ENCODE data around the gene BACE2. TPM values are rescaled to one million over a fixed set of nuclear protein-coding genes. Genes with fewer than 3 reads are reported as not detected.
A peak's percentile ranks its signal among the peaks of the same experiment; 100 is the strongest.

The BACE2 gene
- total RNA-seq, 1 donor from 2014 or later, result 1.8 TPM

DNA sequence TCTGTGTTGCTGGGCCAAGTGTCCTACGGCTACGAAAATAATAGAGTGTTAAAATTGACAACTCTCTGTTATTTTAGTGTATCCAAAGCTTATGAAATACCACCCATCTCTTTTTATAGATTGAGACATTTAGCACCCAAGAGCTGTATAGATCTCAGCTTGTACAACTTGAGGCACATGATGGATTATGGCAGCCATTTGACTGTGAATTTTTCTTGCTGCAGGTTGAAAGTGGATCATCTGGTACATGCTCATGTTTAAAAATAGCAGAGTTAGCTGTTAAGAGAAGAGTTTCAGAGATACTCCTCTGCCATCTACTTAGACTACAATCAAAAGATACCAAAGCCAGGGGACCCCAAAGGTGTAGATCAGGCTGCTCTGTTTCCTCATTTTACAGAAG is 99.4 kb downstream of the BACE2 start:
- Mint-ChIP-seq H3K36me3 (ENCODE audit: low read depth) (peaks cover under 1% of the 10 kb centered on the region), H3K9me3 (peaks cover 5% of the 10 kb centered on the region), H3K4me3 (no peak overlapping the region), H3K27ac (no peak overlapping the region), H3K27me3 (ENCODE audit: insufficient read depth) (peaks cover 16% of the 10 kb centered on the region), H3K4me1 (ENCODE audit: low read depth) (no peaks in the 10 kb centered on the region)
- no peak for DNase-seq (ENCODE audit: low spot score)
- intact Hi-C loops (cut with micrococcal nuclease), result no loop called here

DNA sequence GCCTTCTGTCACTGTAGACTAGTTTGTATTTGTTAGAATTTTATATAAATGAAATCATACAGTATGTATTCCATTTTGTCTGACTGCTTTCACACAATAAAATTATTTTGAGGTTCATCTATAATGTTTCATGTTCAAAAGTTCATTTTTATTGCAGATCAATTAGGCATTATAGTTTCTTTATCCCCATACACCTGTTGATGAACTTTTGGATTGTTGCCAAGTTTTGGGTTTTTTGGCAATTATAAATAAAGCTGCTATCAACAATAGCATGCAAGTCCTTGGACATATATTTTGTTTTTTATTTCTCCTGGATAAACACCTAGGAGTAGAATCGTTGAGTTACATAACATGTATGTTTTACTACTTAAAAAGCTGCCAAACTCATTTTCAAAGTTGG is 101.6 kb downstream of the BACE2 start:
- DNase-seq (ENCODE audit: low spot score), result no peak
- Mint-ChIP-seq H3K27me3 (ENCODE audit: insufficient read depth) (peaks cover 9% of the 10 kb centered on the region), H3K4me3 (no peak overlapping the region), H3K9me3 (peaks cover 12% of the 10 kb centered on the region), H3K27ac (no peak overlapping the region), H3K4me1 (ENCODE audit: low read depth) (no peaks in the 10 kb centered on the region), H3K36me3 (ENCODE audit: low read depth) (peaks cover 1% of the 10 kb centered on the region)
- intact Hi-C loops (cut with micrococcal nuclease), result no loop called here

DNA sequence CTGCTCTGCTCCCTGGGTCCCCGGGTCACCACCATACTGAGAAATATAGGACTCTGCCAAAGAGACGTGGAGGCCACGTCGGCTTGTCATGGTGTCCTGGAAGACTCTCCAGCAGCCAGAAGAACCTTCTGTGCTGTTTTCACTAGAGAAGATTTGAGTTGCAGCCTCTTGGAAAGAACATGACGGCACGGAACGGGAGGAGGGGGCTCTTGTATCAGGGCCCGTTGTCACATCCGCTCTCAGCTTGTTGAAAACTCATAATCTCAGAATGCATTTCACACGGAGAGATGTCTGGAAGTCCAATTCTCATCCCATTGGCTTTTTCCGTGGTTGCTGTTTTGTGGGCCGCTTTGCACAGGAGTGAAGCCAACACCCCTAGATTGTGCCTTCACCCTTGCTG is 109.2 kb downstream of the BACE2 start:
- Mint-ChIP-seq H3K9me3 (peaks cover 8% of the 10 kb centered on the region), H3K27me3 (ENCODE audit: insufficient read depth) (peaks cover 3% of the 10 kb centered on the region), H3K4me1 (ENCODE audit: low read depth) (no peaks in the 10 kb centered on the region), H3K36me3 (ENCODE audit: low read depth) (peaks cover 1% of the 10 kb centered on the region), H3K4me3 (no peak overlapping the region), H3K27ac (no peak overlapping the region)
- intact Hi-C loops (cut with micrococcal nuclease), result no loop called here
- no peak for DNase-seq (ENCODE audit: low spot score)

DNA sequence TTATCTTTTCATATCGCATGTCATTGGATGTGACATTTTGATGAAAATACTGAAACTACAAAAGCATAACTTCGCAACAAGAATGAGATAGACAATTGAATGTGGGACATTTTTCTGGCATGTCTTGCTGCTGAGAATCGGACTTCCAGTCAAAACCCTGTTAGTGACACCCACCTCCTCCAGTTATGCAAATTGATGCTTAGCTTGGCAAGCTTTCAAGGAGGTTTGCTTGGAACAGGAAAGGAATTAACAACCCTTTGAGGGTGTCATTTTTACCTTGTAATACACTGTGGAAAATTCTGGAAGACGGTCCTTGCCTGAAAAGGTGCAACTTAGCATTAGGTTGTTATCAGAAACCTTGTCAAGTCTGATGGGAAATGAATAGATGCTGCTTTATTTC is 109.9 kb downstream of the BACE2 start:
- H3K4me3 Mint-ChIP-seq, result no peak overlapping the region
- intact Hi-C loops (cut with micrococcal nuclease), result no loop called here

DNA sequence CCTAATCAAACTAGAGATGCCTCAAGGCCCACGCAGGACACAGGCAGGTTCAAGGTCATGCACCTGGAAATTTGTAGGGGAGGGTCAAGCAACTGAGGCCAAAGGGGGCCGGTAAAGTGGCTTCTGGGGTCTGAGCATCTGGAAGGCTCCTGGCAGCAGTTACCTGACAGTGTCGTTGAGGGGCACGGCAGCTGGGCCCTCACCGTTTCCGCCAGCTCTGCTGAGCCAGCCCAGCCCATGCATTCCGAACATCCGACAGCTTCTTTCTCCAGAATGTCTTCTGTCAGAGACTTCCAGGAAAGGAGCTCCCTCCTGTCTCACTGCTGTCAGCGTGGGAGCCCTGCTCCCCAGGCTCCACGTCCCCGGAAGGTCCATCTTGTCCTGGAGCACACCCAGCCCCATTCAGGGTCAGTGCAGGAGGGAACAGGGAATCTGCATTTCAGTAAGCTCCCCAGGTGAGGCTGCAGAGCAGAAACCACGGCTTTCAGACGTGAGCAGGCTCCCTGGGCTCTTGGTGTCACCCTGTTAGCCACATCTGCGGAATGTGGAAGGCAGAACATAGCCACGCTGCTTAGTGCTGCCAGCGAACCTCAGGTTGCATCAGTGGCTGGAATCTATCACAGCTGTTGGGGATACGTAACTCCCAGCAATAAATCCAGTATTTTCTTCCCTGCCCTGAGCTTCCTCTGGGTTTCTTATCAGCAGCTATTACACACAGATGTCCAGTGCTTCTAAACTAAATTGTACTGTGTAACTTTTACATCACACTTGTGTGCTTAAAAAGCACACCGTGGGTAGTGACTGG is 112.4 kb downstream of the BACE2 start:
- Mint-ChIP-seq H3K27me3 (ENCODE audit: insufficient read depth) (peaks cover 15% of the 10 kb centered on the region), H3K4me1 (ENCODE audit: low read depth) (no peaks in the 10 kb centered on the region), H3K4me3 (no peak overlapping the region), H3K9me3 (no peaks in the 10 kb centered on the region), H3K36me3 (ENCODE audit: low read depth) (no peaks in the 10 kb centered on the region), H3K27ac (no peak overlapping the region)
- intact Hi-C loops (cut with micrococcal nuclease), result loop anchor here (5.0 to 10.0 kb wide), 2 partner anchors 82 to 504 kb away; partner anchors contain the start of gene MX2
- no peak for DNase-seq (ENCODE audit: low spot score)

More for the DNA sequence above, 109.9 kb downstream of the BACE2 start:
- H3K27ac Mint-ChIP-seq, result no peak overlapping the region
- H3K27me3 Mint-ChIP-seq (ENCODE audit: insufficient read depth), result peaks cover 4% of the 10 kb centered on the region
- H3K36me3 Mint-ChIP-seq (ENCODE audit: low read depth), result no peaks in the 10 kb centered on the region
- DNase-seq (ENCODE audit: low spot score), result no peak
- H3K4me1 Mint-ChIP-seq (ENCODE audit: low read depth), result no peaks in the 10 kb centered on the region
- peaks cover 2% of the 10 kb centered on the region for H3K9me3 Mint-ChIP-seq

DNA sequence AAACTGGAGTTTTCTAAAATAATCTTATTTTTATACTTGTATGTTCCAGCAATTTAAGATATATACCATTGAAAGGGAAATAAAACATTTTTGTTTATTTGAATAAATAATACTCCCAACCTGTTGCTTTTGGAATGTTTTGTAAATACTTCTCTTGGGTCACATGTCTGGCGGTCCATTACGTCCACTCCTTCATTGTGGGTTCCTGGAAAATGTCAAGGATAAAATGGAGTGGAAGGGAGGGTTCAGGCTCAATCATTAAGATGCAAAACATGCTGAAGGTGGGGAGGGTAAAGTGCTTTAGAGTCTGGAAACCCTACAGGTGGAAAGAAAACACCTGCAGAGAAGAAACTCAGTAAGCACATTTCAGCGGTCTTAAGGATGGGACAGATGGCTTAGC is 114.5 kb downstream of the BACE2 start:
- peaks cover 28% of the 10 kb centered on the region for H3K27me3 Mint-ChIP-seq (ENCODE audit: insufficient read depth)
- no peak overlapping the region for H3K4me3 Mint-ChIP-seq
- no peak for DNase-seq (ENCODE audit: low spot score)
- no peaks in the 10 kb centered on the region for H3K36me3 Mint-ChIP-seq (ENCODE audit: low read depth)
- no peaks in the 10 kb centered on the region for H3K4me1 Mint-ChIP-seq (ENCODE audit: low read depth)
- no peaks in the 10 kb centered on the region for H3K9me3 Mint-ChIP-seq
- intact Hi-C loops (cut with micrococcal nuclease), result loop anchor here (5.0 to 10.0 kb wide), 2 partner anchors 80 to 502 kb away; partner anchors contain the start of gene MX2
- H3K27ac Mint-ChIP-seq, result no peak overlapping the region

DNA sequence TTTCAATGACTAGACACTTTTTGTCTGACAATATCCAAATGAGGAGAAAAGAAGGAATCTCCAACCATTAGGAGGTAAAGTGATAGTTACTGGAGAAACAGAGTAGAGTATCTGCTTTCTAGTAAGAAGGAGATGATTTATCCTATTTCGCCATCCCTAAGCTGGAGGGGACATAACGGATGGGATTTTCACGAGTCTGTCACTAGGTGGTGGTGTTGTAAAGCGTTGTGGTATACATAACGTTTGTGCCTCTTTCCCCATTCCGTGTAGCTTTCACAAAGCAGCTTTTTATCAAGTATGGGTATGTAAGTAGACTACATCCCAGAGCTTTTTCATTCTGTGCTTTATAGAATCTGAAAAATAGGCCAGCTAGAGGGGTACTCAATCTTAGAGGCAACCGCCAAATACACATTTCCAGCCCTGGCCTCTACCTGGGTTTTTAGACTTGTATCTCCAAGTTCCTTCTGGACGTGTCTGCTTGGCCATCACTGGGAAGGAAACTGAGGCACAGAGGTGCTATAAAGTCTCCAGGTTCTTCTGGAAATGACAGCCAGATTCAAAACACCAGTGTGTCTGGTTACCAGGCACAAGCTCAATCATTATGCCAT is 115.4 kb downstream of the BACE2 start:
- Mint-ChIP-seq H3K4me3 (no peak overlapping the region), H3K36me3 (ENCODE audit: low read depth) (no peaks in the 10 kb centered on the region), H3K9me3 (no peaks in the 10 kb centered on the region), H3K4me1 (ENCODE audit: low read depth) (no peaks in the 10 kb centered on the region), H3K27ac (no peak overlapping the region), H3K27me3 (ENCODE audit: insufficient read depth) (peaks cover 29% of the 10 kb centered on the region)
- DNase-seq (ENCODE audit: low spot score), result peak; percentile 40
- intact Hi-C loops (cut with micrococcal nuclease), result loop anchor here (1.0 to 10.0 kb wide), 7 partner anchors 79 to 834 kb away; partner anchors contain the start of gene MX2

DNA sequence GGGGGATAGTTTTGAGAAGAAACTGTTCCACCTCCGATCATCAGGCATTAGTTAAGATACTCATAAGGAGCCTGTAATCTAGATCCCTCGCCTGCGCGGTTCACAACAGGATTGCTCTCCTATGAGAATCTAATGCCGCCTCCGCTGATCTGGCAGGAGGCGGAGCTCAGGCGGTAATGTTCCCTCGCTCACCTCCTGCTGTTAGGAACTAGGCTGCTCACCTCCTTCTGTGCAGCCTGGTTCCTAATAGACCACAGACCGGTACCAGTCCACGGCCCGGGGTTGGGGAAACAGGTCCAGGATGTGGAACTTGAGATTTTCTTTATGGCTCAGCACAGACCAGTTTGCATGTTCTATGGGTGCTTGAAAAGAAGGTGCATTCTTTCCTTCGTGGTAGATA is 121.5 kb downstream of the BACE2 start:
- H3K4me3 Mint-ChIP-seq, result no peak overlapping the region
- intact Hi-C loops (cut with micrococcal nuclease), result loop anchor here (10.0 kb wide), 1 partner anchor 495 kb away; no protein-coding TSS in a partner anchor

DNA sequence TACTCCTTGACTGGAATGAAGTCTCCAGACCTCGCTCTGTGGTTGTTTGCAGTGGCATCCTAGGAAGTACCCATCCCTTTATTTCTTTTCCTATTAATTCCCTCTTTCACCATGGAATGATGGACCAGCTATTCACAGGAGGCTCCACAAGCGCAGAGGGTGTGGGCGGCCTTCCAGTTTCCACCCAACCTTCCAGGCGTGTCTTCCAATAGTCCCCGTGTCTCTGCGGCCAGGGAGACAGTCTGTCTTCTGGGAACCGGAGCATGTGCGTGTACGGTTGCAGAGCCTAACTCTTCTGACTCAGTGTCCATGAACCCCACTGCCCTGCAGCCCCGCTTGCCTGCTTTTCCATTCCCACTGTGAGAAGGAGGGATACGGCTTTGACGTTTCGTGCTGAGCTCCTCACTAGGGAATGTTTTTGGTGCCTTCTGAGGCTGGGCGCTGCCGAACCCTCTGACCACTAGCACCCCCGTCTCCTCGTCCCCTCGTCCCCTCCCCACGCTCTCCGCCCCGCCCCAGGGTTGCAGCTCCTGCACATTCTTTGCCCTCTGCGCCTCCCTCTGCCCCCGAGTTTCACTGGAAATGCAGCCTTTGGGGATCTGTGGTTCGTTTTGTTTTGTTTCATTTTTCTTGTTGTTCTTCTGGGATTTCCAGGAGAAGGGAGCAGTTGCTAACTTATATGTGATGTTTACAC is 122.3 kb downstream of the BACE2 start:
- Mint-ChIP-seq H3K27me3 (ENCODE audit: insufficient read depth) (peaks cover 32% of the 10 kb centered on the region), H3K4me3 (no peak overlapping the region), H3K36me3 (ENCODE audit: low read depth) (no peaks in the 10 kb centered on the region), H3K9me3 (no peaks in the 10 kb centered on the region), H3K4me1 (ENCODE audit: low read depth) (peaks cover 11% of the 10 kb centered on the region), H3K27ac (no peak overlapping the region)
- intact Hi-C loops (cut with micrococcal nuclease), result no loop called here
- no peak for DNase-seq (ENCODE audit: low spot score)

More for the DNA sequence above, 121.5 kb downstream of the BACE2 start:
- Mint-ChIP-seq H3K36me3 (ENCODE audit: low read depth) (no peaks in the 10 kb centered on the region), H3K27ac (no peak overlapping the region), H3K9me3 (no peaks in the 10 kb centered on the region), H3K27me3 (ENCODE audit: insufficient read depth) (peaks cover 33% of the 10 kb centered on the region), H3K4me1 (ENCODE audit: low read depth) (peaks cover 11% of the 10 kb centered on the region)
- no peak for DNase-seq (ENCODE audit: low spot score)

DNA sequence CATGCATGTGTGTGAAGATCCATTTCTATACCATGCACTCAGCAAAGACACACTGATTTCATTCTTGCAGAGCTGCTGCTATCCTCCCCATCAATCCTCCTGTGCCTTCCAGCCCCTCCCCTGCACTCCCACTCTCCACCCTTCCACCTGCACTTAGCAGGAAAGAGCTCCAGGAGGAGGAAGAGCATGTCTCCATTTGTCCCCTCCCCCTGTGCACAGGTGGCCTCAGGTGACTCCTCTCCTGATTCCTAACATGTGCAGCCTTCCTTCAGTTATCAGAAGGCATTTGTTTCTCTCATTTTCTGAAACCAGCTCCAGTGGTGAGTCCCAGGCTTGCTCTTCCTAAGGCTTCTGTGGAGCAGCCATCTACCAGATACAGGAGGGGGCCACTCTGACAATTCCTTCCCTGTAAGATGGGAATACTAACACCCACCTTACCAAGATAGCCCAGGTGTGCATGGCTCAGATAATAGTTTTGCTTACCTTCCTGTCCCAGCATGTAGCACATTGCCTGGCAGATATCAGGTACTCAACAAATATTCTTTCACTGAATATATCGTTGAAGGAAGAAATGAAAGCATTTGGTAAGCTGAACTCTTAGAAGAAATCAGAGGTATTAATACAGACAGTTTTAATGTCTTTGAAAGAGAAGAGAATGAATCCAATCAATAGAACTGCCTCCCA is 126.7 kb downstream of the BACE2 start:
- Mint-ChIP-seq H3K27ac (no peak overlapping the region), H3K4me1 (ENCODE audit: low read depth) (peaks cover 11% of the 10 kb centered on the region), H3K9me3 (no peaks in the 10 kb centered on the region), H3K27me3 (ENCODE audit: insufficient read depth) (peaks cover 21% of the 10 kb centered on the region), H3K36me3 (ENCODE audit: low read depth) (no peaks in the 10 kb centered on the region), H3K4me3 (no peak overlapping the region)
- intact Hi-C loops (cut with micrococcal nuclease), result no loop called here
- no peak for DNase-seq (ENCODE audit: low spot score)

DNA sequence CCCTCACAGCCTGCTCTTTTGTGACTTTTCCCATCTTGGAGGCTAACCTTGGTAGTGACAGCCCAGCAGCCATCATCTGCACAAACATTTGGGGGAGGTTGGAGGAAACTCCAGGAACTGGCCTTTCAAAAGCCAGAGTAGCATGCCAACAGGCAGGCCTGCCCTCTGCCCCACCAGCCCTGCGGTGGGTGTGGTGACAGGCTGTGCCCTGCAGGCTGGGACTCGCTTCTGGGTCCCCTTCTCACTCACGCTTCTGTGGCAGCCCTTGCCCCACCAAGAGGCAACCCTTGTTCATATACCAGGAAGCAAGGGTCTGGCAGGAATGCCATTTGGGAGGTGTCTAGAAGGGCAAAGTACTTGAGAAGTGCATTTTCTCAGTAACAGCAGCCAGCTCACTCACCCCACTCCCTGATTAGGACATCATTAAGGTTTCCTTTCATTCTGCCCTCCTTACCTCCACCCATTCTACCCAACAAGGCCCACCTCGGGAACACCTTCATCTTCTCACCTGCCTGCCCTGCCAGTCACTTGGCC is 127.8 kb downstream of the BACE2 start:
- no peaks in the 10 kb centered on the region for H3K36me3 Mint-ChIP-seq (ENCODE audit: low read depth)
- H3K27me3 Mint-ChIP-seq (ENCODE audit: insufficient read depth), result peaks cover 23% of the 10 kb centered on the region
- intact Hi-C loops (cut with micrococcal nuclease), result no loop called here
- no peak overlapping the region for H3K27ac Mint-ChIP-seq
- H3K4me3 Mint-ChIP-seq, result no peak overlapping the region
- H3K9me3 Mint-ChIP-seq, result no peaks in the 10 kb centered on the region
- no peak for DNase-seq (ENCODE audit: low spot score)
- peaks cover 11% of the 10 kb centered on the region for H3K4me1 Mint-ChIP-seq (ENCODE audit: low read depth)

DNA sequence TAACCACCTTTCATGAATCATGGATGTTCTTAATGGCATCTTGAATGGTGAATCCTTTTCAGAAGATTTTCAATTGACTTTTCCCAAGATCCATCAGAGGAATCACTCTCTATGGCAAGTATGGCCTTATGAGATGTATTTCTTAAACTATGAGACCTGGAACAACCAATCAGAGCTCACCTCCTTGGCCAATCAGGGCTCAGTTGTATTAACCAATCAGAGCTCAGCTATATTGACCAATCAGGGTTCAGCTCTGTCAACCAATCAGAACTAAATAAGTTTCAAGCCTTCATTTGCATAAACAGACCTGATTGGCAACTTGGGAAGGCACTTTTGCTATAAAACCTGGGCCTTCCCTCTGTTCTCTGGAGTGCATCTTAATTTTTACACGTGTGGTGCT is 135.0 kb downstream of the BACE2 start:
- Mint-ChIP-seq H3K36me3 (ENCODE audit: low read depth) (no peaks in the 10 kb centered on the region), H3K27ac (no peak overlapping the region), H3K27me3 (ENCODE audit: insufficient read depth) (peaks cover 22% of the 10 kb centered on the region), H3K4me1 (ENCODE audit: low read depth) (no peaks in the 10 kb centered on the region), H3K9me3 (peaks cover 9% of the 10 kb centered on the region), H3K4me3 (no peak overlapping the region)
- DNase-seq (ENCODE audit: low spot score), result no peak
- intact Hi-C loops (cut with micrococcal nuclease), result no loop called here
